Measurements from ENCODE around the gene LPCAT1.
"Not testable (repeated sequence)": the region's sequence is repeated elsewhere in the genome, so short reads cannot be mapped to it uniquely, and the experiment has no call there.

The LPCAT1 gene

GRCh38 chr5:1523793-1524480 is at the start of gene LPCAT1:
Gene LPCAT1, minus strand, starts transcription at chr5:1523960. Its CDS starts 116 bp downstream, at chr5:1523844.
- peak; percentile 42 to 75 (median 62) for DNase-seq (ENCODE audit: low read depth in 3 of 3)

- DNase-seq (ENCODE audit: low read depth in 3 of 3), result not testable (repeated sequence)
Measured at GRCh38 chr5:1571875-1572274, 48.1 kb upstream of the LPCAT1 start.

- DNase-seq (ENCODE audit: low read depth in 3 of 3), result no peak
Measured at GRCh38 chr5:1570975-1571374, 47.2 kb upstream of the LPCAT1 start.

- DNase-seq (ENCODE audit: low read depth in 3 of 3), result no peak
Measured at GRCh38 chr5:1568201-1568979, 44.6 kb upstream of the LPCAT1 start.

- not testable (repeated sequence) for DNase-seq (ENCODE audit: low read depth in 3 of 3)
Measured at GRCh38 chr5:1567527-1568200, 43.9 kb upstream of the LPCAT1 start.

GRCh38 chr5:1565737-1566734 is 42.3 kb upstream of the LPCAT1 start:
- DNase-seq (ENCODE audit: low read depth in 3 of 3), result no peak

GRCh38 chr5:1564824-1565736 is 41.3 kb upstream of the LPCAT1 start:
- DNase-seq (ENCODE audit: low read depth in 3 of 3), result no peak

GRCh38 chr5:1564182-1564748 is 40.5 kb upstream of the LPCAT1 start:
- DNase-seq (ENCODE audit: low read depth in 3 of 3), result no peak

GRCh38 chr5:1563617-1564181 is 39.9 kb upstream of the LPCAT1 start:
- no peak for DNase-seq (ENCODE audit: low read depth in 3 of 3)

- DNase-seq (ENCODE audit: low read depth in 3 of 3), result no peak
Measured at GRCh38 chr5:1563051-1563461, 39.3 kb upstream of the LPCAT1 start.

- DNase-seq (ENCODE audit: low read depth in 3 of 3), result no peak
Measured at GRCh38 chr5:1562599-1562998, 38.8 kb upstream of the LPCAT1 start.

- no peak for DNase-seq (ENCODE audit: low read depth in 3 of 3)
Measured at GRCh38 chr5:1561402-1561929, 37.7 kb upstream of the LPCAT1 start.

- DNase-seq (ENCODE audit: low read depth in 3 of 3), result not testable (repeated sequence)
Measured at GRCh38 chr5:1560499-1560898, 36.7 kb upstream of the LPCAT1 start.

GRCh38 chr5:1558944-1559343 is 35.2 kb upstream of the LPCAT1 start:
- no peak for DNase-seq (ENCODE audit: low read depth in 3 of 3)

- no peak for DNase-seq (ENCODE audit: low read depth in 3 of 3)
Measured at GRCh38 chr5:1557114-1557873, 33.5 kb upstream of the LPCAT1 start.

GRCh38 chr5:1555808-1556731 is 32.3 kb upstream of the LPCAT1 start:
- no peak for DNase-seq (ENCODE audit: low read depth in 3 of 3)

- DNase-seq (ENCODE audit: low read depth in 3 of 3), result no peak
Measured at GRCh38 chr5:1555011-1555807, 31.4 kb upstream of the LPCAT1 start.
